BLaER1 treated with 17β-estradiol and CSF1 and Interleukin-3, amounts not matched to agents 10 nM and 100 nM (cell line): ENCODE measurements around the gene PDGFC.

ENCODE experiments used
- H3K27ac ChIP-seq, 11 experiments: shearing (Covaris generic); formaldehyde crosslinking; 2 replicates each; pipeline ENCODE4 v1.8.1; 2022
- H3K27me3 ChIP-seq, 11 experiments: shearing (Covaris generic); formaldehyde crosslinking; 2 replicates each; pipeline ENCODE4 v1.8.1; 2022
- H3K36me3 ChIP-seq, 11 experiments: shearing (Covaris generic); formaldehyde crosslinking; 2 replicates each; pipeline ENCODE4 v1.8.1; 2022
- H3K4me1 ChIP-seq, 10 experiments: shearing (Covaris generic); formaldehyde crosslinking; 2 replicates each; pipeline ENCODE4 v1.8.1; 2022
- H3K4me2 ChIP-seq, 11 experiments: shearing (Covaris generic); formaldehyde crosslinking; 2 replicates each; pipeline ENCODE4 v1.8.1; 2022
- H3K4me3 ChIP-seq, 10 experiments: shearing (Covaris generic); formaldehyde crosslinking; 2 replicates each; pipeline ENCODE4 v1.8.1; 2022
- H3K9ac ChIP-seq, 11 experiments: shearing (Covaris generic); formaldehyde crosslinking; 2 replicates each; pipeline ENCODE4 v1.8.1; 2022
- H3K9me3 ChIP-seq, 11 experiments: shearing (Covaris generic); formaldehyde crosslinking; replicated peaks in 1 of 11; 2 replicates each; pipeline ENCODE4 v1.8.1; 2022
- H4K20me1 ChIP-seq, 11 experiments: shearing (Covaris generic); formaldehyde crosslinking; 2 replicates each; pipeline ENCODE4 v1.8.1; 2022
- Cebpa-rat ChIP-seq, 11 experiments: shearing (Covaris generic); IDR thresholded peaks; 2 replicates each; pipeline ENCODE4 v1.8.1; 2022

Gene PDGFC, protein sequence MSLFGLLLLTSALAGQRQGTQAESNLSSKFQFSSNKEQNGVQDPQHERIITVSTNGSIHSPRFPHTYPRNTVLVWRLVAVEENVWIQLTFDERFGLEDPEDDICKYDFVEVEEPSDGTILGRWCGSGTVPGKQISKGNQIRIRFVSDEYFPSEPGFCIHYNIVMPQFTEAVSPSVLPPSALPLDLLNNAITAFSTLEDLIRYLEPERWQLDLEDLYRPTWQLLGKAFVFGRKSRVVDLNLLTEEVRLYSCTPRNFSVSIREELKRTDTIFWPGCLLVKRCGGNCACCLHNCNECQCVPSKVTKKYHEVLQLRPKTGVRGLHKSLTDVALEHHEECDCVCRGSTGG

DNA sequence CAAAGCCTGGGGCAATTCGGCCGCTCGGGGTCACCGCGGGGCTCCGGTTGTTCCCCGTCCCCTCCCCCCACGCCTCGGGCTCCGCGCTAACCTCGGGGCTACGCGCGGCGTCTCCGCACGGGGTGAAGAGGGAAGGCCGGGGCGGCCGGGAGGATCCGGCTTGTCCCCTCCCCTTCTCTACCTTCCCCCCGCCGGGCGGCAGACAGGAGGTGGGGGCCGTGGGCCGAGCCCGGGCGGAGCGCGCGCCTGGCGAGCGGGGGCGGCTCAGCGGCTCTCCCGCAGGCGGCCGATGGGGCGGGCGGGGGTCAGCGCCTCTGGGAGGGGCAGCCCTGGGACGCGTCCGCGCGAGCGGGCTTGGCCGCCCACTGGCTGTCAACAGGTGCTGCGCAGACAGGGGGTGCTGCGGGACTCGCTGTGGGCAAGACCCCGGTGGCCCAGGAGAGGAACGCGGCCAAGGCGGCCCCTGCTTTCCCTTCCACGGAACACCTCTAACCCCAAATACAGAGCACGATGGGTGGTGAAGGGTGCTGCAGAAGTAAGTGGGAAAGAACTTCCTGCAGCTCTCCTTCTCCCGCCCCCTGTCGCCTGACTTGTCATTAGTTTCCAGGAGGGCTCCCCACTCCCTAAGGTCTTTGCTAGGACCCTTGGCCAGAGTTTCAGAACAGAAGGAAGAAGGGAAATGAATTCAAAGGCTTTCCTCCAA is at the start of gene PDGFC:
PDGFC (minus strand) TSS at position 124 of the 703 bp plus-strand sequence. CDS start 896 bp downstream, outside the sequence.
- no peaks in the 10 kb centered on the region for H4K20me1 ChIP-seq
- no peak within 1 kb of the TSS for H3K4me3 ChIP-seq
- peaks cover 15 to 26% (median 23%) of the 10 kb centered on the region in 11 experiments for H3K27me3 ChIP-seq
- no peak within 1 kb of the TSS for H3K9ac ChIP-seq
- peaks cover 4 to 22% (median 17%) of the 10 kb centered on the region in 11 experiments; a peak in 18 of 22 replicates for H3K9me3 ChIP-seq
- H3K4me2 ChIP-seq = peak within 1 kb of the TSS in 2 of 11 experiments; percentile 26 to 56; a peak in 4 of 22 replicates
- TF ChIP-seq Cebpa-rat (IDR thresholded peaks at IDR 0.05) = no peak
- H3K4me1 ChIP-seq = peaks cover 0 to 36% (median 8%) of the 10 kb centered on the region in 10 experiments; a peak in 15 of 20 replicates
- no peaks in the 10 kb centered on the region for H3K36me3 ChIP-seq
- no peak within 1 kb of the TSS for H3K27ac ChIP-seq

DNA sequence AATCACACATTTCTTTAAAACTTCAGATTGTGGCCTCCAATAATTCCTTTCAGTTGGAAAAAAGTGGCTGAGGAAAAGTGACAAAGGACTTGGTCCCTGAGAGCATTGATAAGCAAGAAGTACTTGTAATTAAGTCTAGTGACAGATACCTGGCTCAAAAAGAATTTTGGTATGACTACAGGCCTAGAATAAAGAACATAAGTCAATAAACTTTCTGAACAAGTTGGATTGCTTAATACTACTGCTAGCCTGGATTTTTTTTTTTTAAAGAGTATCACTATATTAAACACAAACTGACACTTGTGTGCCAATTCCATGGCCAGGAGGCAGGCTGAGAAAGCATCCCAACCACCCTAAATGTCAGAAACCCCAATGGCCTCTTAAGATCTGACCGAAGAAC is 49.3 kb upstream of the PDGFC start:
- Histone ChIP-seq H4K20me1 (no peaks in the 10 kb centered on the region), H3K36me3 (no peaks in the 10 kb centered on the region), H3K27ac (no peak overlapping the region), H3K4me3 (no peak overlapping the region), H3K27me3 (no peaks in the 10 kb centered on the region), H3K9ac (no peak overlapping the region), H3K4me1 (peaks cover 0 to 3% (median 0%) of the 10 kb centered on the region in 10 experiments; a peak in 3 of 20 replicates), H3K9me3 (no peaks in the 10 kb centered on the region), H3K4me2 (no peak overlapping the region)
- no peak for TF ChIP-seq Cebpa-rat (IDR thresholded peaks at IDR 0.05)

DNA sequence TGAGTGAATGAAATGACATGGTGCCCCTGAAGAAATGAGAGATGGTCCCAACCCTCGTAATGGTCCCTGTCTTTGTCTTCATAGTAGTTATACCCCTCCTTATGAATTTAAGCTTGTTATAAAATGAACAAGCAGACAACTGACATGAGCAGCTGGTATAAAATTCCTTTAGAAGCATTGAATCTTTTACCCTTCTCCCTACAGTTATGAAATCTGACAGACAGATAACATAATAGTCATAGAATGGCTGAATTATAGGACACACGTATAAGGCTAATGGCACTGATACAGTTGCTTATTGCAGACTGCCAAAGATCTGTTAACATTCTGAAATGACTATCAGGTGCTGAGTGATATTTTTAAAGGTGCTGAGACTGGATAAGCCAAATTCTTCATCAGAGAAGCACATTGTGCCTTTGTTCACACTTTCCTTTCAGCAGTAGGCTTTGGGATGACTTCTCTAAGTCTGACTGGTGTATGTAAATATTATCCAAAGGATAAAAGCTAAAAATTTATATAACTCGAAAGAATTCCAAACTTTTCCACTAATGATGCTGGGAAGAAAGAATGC is 47.4 kb upstream of the PDGFC start:
- Histone ChIP-seq H3K4me2 (no peak overlapping the region), H3K9ac (no peak overlapping the region), H3K27ac (no peak overlapping the region), H3K4me3 (no peak overlapping the region), H3K36me3 (no peaks in the 10 kb centered on the region), H4K20me1 (no peaks in the 10 kb centered on the region), H3K27me3 (no peaks in the 10 kb centered on the region), H3K9me3 (no peaks in the 10 kb centered on the region), H3K4me1 (peaks cover 0 to 19% (median 0%) of the 10 kb centered on the region in 10 experiments; a peak in 6 of 20 replicates)
- TF ChIP-seq Cebpa-rat (IDR thresholded peaks at IDR 0.05) = no peak

DNA sequence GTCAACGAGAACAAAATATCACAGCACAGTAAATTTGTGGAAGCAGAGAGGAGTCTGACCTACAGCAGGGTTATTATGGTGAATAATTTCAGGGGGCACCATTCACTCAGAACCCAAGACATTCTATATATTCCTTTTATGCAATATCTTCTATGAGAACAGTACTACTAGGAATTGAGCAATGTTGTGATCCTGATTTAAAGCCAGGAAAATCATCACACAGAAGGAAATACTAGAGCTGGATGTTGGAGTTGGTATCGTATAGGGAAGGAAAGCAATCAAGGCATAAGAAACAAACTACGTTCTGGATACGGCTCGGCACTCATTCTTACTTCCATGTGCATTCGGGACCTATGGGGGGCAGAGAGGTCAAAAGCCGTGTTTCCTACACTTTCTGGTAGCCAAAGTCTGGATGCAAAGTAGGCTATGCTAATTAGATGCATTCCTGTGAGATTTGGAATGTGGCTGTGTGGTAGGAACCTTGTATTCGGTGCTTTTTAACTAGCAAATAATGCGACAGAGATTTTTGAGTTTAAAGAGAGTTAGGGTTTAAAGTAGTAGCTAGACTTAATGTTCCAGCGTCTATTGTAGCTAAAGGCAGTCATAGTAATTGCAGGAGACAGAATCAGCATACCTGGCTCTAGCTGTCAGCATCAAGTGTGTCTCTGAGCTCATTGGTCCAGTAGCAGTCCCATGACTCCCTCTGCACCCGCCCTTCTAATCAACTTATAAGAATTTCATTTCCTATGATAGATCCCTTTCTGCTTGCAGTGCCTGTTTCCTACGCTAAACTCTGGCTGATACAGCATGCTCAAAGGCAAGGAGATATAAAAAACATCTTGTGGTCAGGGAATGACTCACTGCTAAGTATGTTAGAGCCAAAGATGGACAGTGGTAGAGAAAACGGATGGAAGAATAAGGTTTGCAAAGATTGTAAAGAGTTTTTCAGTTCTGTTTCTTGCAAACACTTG is 43.3 kb upstream of the PDGFC start:
- no peak for TF ChIP-seq Cebpa-rat (IDR thresholded peaks at IDR 0.05)
- Histone ChIP-seq H3K27me3 (no peaks in the 10 kb centered on the region), H3K9me3 (no peaks in the 10 kb centered on the region), H3K9ac (no peak overlapping the region), H3K4me3 (no peak overlapping the region), H3K4me2 (peak overlapping the region in 3 of 11 experiments; percentile 44 to 77 (median 68); a peak in 6 of 22 replicates), H3K27ac (no peak overlapping the region), H4K20me1 (no peaks in the 10 kb centered on the region), H3K36me3 (no peaks in the 10 kb centered on the region), H3K4me1 (peaks cover 0 to 19% (median 0%) of the 10 kb centered on the region in 10 experiments; a peak in 6 of 20 replicates)

DNA sequence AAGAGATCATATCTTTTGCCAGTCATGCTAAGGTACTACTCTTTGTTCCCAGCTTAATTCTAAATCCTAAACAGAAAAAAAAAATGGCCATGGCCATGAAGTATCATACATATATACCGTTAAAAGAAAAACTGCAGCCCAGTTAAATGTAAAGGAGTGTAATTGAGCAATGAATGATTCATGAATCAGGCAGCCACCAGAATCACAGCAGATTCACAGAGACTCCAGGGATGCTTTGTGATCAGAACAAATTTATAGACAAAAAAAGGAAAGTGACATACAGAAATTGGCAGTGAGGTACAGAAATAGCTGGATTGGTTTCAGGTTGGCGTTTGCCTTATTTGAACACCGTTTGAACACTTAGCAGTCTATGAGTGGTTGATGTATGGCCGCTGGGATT is 42.1 kb upstream of the PDGFC start:
- H3K4me1 ChIP-seq = peaks cover 0 to 19% (median 0%) of the 10 kb centered on the region in 10 experiments; a peak in 6 of 20 replicates
- H3K9me3 ChIP-seq = no peaks in the 10 kb centered on the region
- no peak overlapping the region for H3K4me2 ChIP-seq
- TF ChIP-seq Cebpa-rat (IDR thresholded peaks at IDR 0.05) = no peak
- no peak overlapping the region for H3K27ac ChIP-seq
- H3K9ac ChIP-seq = no peak overlapping the region
- no peaks in the 10 kb centered on the region for H3K36me3 ChIP-seq
- H3K27me3 ChIP-seq = no peaks in the 10 kb centered on the region
- no peaks in the 10 kb centered on the region for H4K20me1 ChIP-seq
- H3K4me3 ChIP-seq = no peak overlapping the region

DNA sequence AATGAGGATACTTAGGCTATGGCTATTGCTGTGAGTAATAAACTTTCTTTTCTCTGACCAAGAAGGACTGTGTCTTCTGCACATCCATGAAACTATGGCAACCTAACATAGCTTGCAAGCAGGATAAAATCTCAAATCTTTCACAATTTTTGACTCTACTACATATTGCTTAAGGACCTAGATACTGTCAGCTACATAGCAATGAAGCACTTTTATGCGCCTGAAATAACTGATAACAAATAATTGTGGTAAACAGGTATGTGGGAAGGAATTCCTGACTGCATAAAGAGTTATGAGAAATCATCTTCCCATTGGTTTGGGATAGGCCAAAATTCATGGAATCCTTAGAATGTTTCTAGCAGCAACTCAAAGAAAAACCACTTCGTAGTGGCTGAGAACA is 41.2 kb upstream of the PDGFC start:
- no peaks in the 10 kb centered on the region for H4K20me1 ChIP-seq
- H3K4me2 ChIP-seq = no peak overlapping the region

DNA sequence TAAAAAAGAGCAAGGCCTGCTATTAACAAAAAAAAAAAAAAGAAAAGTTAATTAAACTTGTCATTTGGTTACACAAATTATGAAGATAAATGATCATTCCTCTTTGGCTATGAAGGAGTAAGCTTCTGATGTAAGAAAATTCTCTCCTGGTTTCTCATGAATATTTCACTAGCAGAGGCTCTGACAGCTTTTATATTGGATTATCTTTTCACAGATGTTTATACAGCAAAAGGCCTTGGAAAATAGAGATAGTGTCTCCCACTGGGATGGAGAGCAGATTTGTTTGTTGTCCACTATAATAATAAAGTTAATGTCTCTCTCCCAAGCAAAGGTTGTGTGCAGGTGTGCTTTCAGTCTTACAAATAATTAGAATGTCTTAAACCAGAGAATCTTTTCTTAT is 40.7 kb upstream of the PDGFC start:
- Histone ChIP-seq H3K4me2 (no peak overlapping the region), H3K4me1 (peaks cover 0 to 19% (median 0%) of the 10 kb centered on the region in 10 experiments; a peak in 6 of 20 replicates), H3K36me3 (no peaks in the 10 kb centered on the region), H3K27ac (no peak overlapping the region), H3K9me3 (no peaks in the 10 kb centered on the region), H3K4me3 (no peak overlapping the region), H3K27me3 (no peaks in the 10 kb centered on the region), H4K20me1 (no peaks in the 10 kb centered on the region), H3K9ac (no peak overlapping the region)
- TF ChIP-seq Cebpa-rat (IDR thresholded peaks at IDR 0.05) = no peak

More for the DNA sequence above, 41.2 kb upstream of the PDGFC start:
- no peak overlapping the region for H3K4me3 ChIP-seq
- no peak for TF ChIP-seq Cebpa-rat (IDR thresholded peaks at IDR 0.05)
- no peaks in the 10 kb centered on the region for H3K9me3 ChIP-seq
- no peaks in the 10 kb centered on the region for H3K36me3 ChIP-seq
- no peaks in the 10 kb centered on the region for H3K27me3 ChIP-seq
- no peak overlapping the region for H3K27ac ChIP-seq
- H3K9ac ChIP-seq = no peak overlapping the region
- H3K4me1 ChIP-seq = peaks cover 0 to 19% (median 0%) of the 10 kb centered on the region in 10 experiments; a peak in 6 of 20 replicates

DNA sequence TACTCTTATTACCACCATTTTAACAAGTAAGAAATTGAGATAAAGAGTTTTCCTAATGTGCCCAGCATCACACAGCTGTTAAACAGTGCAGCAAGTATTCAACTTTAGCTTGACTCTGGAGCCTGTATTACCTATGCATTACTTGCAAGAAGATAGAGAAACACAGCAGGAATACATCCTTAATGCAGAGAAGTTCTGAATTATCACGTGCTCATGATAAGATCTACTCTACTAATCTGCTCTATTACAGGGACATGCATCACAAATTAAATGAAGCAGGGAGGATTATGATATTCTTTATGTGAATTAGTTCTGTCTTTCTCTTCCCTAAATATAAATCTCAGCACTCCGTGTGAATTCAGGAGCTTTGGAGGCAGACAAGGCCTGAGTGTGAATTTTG is 39.0 kb upstream of the PDGFC start:
- no peaks in the 10 kb centered on the region for H3K27me3 ChIP-seq
- H4K20me1 ChIP-seq = no peaks in the 10 kb centered on the region
- no peak overlapping the region for H3K9ac ChIP-seq
- no peak for TF ChIP-seq Cebpa-rat (IDR thresholded peaks at IDR 0.05)
- no peak overlapping the region for H3K27ac ChIP-seq
- H3K4me3 ChIP-seq = no peak overlapping the region
- H3K36me3 ChIP-seq = no peaks in the 10 kb centered on the region
- no peak overlapping the region for H3K4me2 ChIP-seq
- no peaks in the 10 kb centered on the region for H3K9me3 ChIP-seq
- H3K4me1 ChIP-seq = peaks cover 0 to 13% (median 0%) of the 10 kb centered on the region in 10 experiments; a peak in 6 of 20 replicates
